Fibroblast of pulmonary artery (primary cell): Measurements from ENCODE around the gene PHACTR3.

Experiments
- DNase-seq: peaks from one replicate; pipeline ENCODE4 v3.0.0-alpha.2; 2010; ENCODE audit warnings: low read depth
- H3K4me3 ChIP-seq: replicated peaks from 2 replicates; pipeline ENCODE4 v1.5.1; 2011; ENCODE audit warnings: low read depth, mild to moderate bottlenecking, control low read depth, low read length, moderate library complexity
- CTCF ChIP-seq: IDR thresholded peaks from 2 replicates; pipeline ENCODE4 v1.5.1; 2011; ENCODE audit warnings: mild to moderate bottlenecking, control low read depth, low read length, inconsistent platforms; ENCODE audit errors: missing control alignments

PHACTR3 gene

GRCh38 chr20:59770270-59770669, 165.9 kb downstream of the PHACTR3 start:
- H3K4me3 ChIP-seq = no peak overlapping the region
- DNase-seq = no peak
- no peak for TF ChIP-seq CTCF

- H3K4me3 ChIP-seq = no peak overlapping the region
- TF ChIP-seq CTCF = no peak
- no peak for DNase-seq
Observed at GRCh38 chr20:59770851-59771250, 166.5 kb downstream of the PHACTR3 start.

DNA sequence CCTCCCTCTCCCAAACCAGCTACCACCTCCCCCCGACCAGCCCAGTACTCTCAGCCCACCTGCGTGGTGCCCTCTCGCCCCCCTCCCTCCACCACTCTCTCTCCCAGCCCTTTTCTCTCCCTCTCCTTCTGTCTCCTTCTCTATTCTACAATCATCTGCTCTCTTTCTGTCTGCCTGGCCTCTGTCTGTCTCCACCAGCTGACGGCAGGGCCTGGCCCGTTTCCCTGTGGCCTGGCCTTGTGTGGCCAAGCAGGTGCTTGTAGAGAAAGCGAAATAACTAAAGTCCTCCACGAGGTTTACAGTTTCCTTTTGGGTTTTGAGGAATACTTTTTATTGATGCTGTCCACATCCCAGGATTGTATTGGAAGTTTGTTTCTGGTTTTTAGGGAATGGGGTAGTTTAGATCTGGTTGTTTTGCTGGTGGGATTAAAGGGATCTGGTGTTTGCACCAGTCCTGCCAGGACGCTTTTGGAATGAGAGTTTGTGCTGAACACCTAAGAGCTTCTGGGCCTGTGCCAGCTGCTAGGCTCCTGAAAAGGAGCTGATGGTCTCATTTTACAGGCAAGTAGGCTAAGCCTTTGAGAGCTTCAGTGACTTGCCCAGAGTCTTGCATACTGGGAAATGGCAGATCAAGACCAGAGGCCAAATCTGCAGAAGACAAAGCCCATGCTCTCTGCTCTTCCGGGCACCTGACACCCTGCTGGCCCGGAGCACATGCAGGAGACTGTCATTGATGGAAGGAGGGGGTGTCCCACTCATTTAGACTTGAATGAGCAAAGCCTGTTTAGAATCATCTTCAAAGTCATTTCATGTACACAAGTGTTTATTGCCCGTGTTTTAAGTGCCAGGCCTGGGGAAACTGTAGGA, 167.4 kb downstream of the PHACTR3 start:
- no peak for DNase-seq
- TF ChIP-seq CTCF = no peak
- H3K4me3 ChIP-seq = no peak overlapping the region

DNA sequence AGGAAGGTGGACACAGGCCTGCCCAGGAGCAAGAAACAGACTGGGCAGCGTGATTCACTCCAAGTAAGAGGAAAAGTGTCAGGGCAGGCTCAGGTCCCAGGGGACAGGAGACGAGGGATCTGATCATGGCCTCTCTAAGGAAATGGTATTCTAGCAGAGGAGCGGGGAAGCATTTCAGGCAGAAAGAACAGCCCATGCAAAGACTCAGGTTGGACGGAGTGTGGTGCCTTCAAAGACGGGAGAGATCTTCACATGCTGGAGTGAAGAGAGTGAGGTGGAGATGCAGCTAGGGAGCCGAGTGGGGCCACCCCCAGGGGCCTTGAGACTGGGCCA, 168.0 kb downstream of the PHACTR3 start:
- no peak for DNase-seq
- TF ChIP-seq CTCF = no peak
- H3K4me3 ChIP-seq = no peak overlapping the region

- no peak for DNase-seq
- H3K4me3 ChIP-seq = no peak overlapping the region
- no peak for TF ChIP-seq CTCF
Observed at GRCh38 chr20:59772931-59773913, 168.9 kb downstream of the PHACTR3 start.

- no peak for TF ChIP-seq CTCF
- H3K4me3 ChIP-seq = no peak overlapping the region
- DNase-seq = no peak
Observed at GRCh38 chr20:59774204-59774641, 169.9 kb downstream of the PHACTR3 start.
